Measurements from ENCODE around the gene SRGAP2C.
"Not testable (repeated sequence)": the region's sequence is repeated elsewhere in the genome, so short reads cannot be mapped to it uniquely, and the experiment has no call there.

SRGAP2C gene

GRCh38 chr1:121283587-121284180, 98.9 kb downstream of the SRGAP2C start:
- not testable (repeated sequence) for DNase-seq

GRCh38 chr1:121292590-121292989, 107.8 kb downstream of the SRGAP2C start:
- DNase-seq = not testable (repeated sequence)

DNA sequence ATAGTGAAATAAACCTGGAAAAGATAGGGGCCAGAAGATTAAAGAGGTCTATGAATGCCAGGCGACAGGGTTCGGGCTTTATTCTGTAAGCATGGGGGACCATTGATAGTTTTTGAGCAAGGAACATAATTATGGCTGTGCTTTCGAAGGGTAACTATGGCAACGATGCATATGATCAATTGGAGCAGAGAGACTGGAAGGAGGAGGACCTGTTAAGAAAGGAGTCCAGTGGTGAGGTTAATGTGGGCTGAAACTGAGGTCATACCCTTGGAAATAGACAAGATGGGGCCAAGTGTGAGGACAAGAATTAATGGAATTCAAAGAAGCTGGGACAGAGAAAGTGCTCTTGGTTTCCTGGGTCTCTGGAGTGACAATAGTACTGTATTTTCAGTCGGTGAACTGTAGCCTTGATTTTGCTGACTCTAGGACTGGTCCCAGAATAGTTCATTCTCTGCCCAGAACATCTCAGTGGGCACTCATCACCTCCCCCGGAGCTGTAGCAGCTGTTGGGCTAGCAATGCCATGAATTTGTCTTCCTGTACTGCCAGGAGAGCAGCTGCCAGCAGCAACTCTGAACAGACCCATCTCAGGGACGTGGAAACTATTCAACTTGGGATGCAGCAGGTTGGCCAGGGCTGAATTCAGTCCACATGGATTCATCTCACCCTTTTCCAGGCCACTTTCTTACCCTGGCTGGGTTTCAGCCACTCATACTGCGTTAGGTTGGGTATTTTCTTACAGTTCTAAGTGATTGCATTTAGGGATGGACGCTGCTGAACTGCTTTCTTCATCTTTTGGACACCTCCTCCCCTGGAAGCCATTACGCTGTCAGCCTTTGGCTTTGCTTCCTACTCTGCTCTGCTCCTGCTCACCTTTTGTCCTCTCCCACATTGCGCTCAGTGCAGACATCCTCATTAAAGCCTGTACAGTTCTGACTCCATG, 108.8 kb downstream of the SRGAP2C start:
- DNase-seq = not testable (repeated sequence)

- DNase-seq = not testable (repeated sequence)
These were observed 109.4 kb downstream of the SRGAP2C start for GRCh38 chr1:121294205-121294570.

- DNase-seq = not testable (repeated sequence)
These were observed 111.8 kb downstream of the SRGAP2C start for GRCh38 chr1:121296563-121296962.

GRCh38 chr1:121298529-121298928, 113.8 kb downstream of the SRGAP2C start:
- DNase-seq = not testable (repeated sequence)

- DNase-seq = not testable (repeated sequence)
These were observed 114.9 kb downstream of the SRGAP2C start for GRCh38 chr1:121299514-121300149.

DNA sequence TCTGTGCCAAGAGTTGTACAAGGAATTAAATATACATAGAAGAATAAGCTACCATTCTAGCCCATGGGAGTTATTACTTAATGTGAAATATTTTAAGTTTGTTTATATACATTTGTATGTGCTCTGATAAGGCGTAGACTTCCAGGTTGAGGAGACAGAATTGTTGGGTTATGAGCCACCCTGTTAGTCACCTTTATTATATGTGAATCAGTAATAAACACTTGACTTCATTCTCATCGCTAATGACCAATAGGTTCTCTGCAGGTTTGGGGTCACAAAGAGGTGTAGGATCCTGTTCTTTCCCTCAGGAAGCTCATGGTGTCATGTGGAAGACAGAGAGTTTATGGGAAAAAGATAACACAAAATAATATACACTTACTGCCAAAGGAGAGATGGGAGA, 117.1 kb downstream of the SRGAP2C start:
- DNase-seq = not testable (repeated sequence)

DNA sequence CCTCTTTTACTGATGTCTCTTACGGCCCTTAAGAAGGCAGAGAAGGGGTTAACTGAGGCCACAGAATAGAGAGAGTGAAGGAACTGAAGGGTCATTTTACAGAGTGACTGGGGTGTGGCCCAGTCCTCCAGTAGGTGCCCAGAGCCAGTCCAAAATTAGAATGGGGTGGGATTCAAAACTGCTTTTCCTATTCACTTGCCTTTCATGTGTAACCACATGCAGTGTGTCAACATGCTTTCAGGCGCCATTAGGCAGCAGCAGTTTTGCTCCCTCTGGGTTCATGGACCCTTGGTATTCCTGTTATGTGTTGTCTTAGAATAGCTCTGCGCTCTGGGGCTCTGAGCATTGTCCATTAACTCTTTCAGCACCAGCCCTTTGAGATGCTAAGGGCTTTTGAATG, 123.0 kb downstream of the SRGAP2C start:
- DNase-seq = not testable (repeated sequence)

- not testable (repeated sequence) for DNase-seq
These were observed 130.7 kb downstream of the SRGAP2C start for GRCh38 chr1:121315509-121315908.

GRCh38 chr1:121316081-121316480, 131.3 kb downstream of the SRGAP2C start:
- not testable (repeated sequence) for DNase-seq

DNA sequence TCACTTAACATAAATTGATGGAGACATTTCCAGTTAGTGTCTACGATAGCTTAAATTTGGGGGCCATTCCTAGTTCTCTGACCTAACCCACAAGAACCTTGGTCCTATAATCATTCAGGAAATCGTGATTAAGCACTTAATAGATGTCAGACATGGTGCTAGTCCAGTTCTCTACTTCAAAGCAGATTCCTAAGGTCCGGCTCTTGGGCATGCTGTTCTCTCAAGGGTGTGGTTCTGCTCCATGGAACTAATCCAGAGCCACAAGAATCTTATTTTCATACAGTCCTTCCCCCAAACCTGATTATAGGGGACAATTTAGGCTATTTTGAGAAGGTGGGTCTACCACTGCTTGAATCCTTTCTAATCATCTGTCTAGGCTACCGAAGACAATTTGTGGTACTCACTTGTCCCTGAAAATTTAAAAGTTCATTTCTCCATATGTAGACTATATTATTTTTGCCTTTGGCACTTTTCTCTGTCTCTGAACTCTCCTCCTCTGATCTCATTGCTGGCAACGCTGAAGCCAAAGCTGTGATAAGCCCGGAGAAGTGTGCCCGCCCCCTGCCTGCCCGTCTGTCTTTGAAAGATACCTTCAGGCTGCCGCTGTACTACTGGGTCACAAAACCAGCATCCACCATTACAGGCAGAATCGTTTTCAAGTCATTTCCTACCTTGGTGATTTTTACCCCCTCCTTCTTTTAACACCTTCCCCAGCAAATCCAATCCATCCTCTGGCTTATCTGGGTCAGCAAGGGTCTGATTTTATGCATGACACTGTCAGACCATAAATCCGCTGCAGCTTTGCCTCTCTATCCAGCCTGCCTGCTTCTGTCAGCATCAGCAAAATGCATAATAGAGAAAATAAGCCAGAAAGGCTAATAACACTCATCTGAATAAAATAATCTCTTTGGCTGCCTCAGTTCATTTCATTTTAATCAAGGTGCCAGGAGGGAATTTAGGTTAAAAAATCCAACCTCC, 133.0 kb downstream of the SRGAP2C start:
- DNase-seq = not testable (repeated sequence)

DNA sequence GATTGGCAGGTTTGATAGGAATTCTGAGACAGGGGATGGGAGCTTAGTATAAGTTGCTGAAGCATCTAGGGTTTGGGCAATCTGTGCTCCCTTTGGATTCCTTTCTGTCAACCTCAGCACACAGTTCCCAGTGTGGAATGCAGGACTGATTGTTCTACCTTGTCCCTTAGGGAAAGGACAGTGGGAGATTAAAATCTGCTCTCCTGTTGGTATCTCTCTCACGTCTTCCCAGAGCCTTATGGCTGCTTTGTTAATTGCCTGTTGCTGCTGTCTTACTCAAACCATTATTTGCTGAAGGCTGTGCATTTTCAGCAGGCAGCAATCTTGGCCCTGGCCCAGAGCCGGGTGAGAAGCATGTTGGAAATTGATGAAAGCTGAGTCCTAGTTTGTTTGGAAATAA, 133.9 kb downstream of the SRGAP2C start:
- not testable (repeated sequence) for DNase-seq

DNA sequence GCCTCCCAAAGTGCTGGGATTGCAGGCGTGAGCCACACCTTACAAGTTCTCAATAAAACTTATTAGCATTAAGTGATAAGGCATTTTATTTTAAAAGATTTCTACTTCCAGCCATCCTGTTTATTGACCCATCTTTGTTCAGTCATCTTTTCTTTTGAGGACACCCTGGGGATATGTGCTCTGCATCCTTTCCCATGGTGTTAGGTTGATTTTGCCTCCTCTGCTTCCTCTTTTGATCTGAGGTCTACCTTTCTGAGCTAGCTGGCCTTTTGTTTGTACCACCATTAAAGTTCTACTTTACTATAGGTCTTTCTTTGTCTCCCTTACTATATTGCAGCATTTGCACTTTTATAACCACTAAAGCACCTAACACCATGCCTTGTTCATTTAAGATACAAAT, 136.9 kb downstream of the SRGAP2C start:
- DNase-seq = not testable (repeated sequence)

GRCh38 chr1:121324726-121325125, 140.0 kb downstream of the SRGAP2C start:
- not testable (repeated sequence) for DNase-seq

DNA sequence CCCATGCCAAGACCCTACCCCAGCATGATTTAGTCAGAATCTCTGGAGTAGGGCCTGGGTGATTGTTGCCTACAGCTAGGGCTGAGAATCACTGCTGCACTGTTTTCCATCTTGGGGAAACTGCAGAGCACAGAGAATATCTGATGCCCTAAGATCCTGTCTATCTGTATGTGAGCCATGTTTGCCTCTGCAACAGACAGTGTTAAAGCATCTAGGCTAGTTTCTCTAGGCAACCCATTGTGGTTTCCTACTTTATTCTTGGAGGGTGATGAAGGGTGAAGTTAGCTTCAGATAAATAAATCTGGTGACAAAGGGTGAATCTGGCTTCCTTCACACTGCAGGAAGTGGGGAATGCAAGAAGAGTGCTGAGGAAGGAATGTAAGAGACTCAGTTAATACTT, 147.4 kb downstream of the SRGAP2C start:
- DNase-seq = not testable (repeated sequence)

GRCh38 chr1:121332599-121333562, 148.1 kb downstream of the SRGAP2C start:
- DNase-seq = not testable (repeated sequence)

- not testable (repeated sequence) for DNase-seq
These were observed 153.2 kb downstream of the SRGAP2C start for GRCh38 chr1:121337958-121338357.

- DNase-seq = not testable (repeated sequence)
These were observed 154.8 kb downstream of the SRGAP2C start for GRCh38 chr1:121339611-121340010.

- not testable (repeated sequence) for DNase-seq
These were observed 158.6 kb downstream of the SRGAP2C start for GRCh38 chr1:121343311-121343906.

All from kidney glomerular epithelial cell (primary cell).